ENCODE measurements around the gene LRRC37B.
"Not testable (repeated sequence)": the region's sequence is repeated elsewhere in the genome, so short reads cannot be mapped to it uniquely, and the experiment has no call there.

DNA sequence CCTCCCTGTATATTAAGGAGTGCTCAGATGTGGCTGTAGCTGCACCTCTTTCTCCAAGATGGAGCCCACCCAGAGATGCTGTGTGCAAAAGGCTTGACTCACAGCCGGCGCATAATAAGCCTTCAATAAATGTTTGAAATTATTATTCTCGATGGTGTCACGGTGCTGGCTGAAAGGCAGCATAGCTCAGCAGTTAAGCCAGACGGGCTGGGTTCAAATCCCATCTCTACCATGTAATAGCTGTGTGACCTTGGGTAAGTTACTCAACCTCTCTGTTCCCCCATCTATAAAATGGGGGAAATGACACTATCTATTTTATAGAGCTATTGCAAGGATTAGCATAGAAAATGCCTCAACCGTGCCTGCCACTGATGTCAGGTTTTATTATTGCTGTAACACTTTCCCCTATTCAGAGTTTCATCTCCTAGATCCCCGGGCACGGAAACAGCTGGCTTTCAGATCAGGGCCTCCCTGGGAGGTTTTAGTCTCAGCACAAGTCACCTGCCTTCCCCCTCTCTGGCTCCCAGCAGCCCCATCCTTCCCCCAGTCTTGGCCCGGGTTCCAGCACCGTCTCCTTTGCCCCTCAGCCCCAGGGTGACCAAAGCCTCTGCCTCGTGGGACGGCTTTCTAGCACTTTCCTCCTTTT lies 50.4 kb downstream of the LRRC37B start:
- TF ChIP-seq, protein P1, sequence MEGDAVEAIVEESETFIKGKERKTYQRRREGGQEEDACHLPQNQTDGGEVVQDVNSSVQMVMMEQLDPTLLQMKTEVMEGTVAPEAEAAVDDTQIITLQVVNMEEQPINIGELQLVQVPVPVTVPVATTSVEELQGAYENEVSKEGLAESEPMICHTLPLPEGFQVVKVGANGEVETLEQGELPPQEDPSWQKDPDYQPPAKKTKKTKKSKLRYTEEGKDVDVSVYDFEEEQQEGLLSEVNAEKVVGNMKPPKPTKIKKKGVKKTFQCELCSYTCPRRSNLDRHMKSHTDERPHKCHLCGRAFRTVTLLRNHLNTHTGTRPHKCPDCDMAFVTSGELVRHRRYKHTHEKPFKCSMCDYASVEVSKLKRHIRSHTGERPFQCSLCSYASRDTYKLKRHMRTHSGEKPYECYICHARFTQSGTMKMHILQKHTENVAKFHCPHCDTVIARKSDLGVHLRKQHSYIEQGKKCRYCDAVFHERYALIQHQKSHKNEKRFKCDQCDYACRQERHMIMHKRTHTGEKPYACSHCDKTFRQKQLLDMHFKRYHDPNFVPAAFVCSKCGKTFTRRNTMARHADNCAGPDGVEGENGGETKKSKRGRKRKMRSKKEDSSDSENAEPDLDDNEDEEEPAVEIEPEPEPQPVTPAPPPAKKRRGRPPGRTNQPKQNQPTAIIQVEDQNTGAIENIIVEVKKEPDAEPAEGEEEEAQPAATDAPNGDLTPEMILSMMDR (IDR thresholded peaks at IDR 0.05; ENCODE audit: low read depth, low read length, poor library complexity, severe bottlenecking) = not testable (repeated sequence)
- TF ChIP-seq EZH2phosphoT487 (IDR thresholded peaks at IDR 0.05; ENCODE audit: borderline replicate concordance, low read length) = not testable (repeated sequence)

Data from DOHH2 (cell line).